ENCODE measurements around the gene COX17. TPM values are rescaled to one million over a fixed set of nuclear protein-coding genes. Genes with fewer than 3 reads are reported as not detected.
"Not testable (repeated sequence)": the region's sequence is repeated elsewhere in the genome, so short reads cannot be mapped to it uniquely, and the experiment has no call there.

The COX17 gene, protein sequence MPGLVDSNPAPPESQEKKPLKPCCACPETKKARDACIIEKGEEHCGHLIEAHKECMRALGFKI
- 31.0 TPM for total RNA-seq

DNA sequence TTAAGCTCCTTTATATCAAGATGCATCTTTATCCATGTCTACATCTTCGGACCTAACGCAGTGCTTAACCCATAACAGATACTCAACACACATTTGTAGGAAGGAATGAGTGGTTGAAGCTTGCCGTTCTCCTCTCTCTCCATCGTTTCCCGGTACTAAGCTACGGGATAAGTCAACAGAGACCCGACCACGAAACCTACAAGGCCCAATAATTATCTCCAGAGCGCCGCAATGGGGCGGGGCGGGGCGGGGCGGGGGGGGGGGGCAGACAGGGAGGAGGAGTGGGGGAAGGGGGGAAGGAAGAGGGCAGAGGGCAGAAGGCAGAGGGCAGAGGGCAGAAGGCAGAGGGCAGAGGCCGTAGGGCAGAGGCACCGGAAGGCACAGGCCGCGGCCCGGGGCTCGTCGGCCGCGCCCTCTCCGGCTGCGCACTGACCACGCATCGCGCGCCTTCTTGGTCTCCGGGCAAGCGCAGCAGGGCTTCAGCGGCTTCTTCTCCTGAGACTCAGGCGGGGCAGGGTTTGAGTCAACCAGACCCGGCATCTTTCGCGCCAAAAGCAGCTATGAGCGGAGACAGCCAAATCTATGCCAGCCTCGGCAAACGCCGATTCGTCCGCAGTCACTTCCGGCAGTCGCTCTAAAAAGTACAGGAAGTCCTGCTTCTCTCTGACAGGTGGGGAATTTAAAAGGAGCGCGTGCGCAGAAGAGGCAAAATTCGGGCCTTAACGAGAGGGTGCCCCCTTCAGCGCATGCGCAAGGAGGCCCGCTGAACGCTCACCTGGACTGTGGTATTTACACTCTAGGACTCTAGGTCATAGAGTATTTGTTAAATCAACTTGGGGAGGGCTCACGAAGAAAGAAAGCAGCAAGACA lies at the start of gene COX17:
COX17 (minus strand) TSS at position 636 of the 870 bp plus-strand sequence; CDS start at position 540, 96 bp downstream.
- ATAC-seq = peak; percentile 97
- DNase-seq (ENCODE audit: low spot score) = peak; percentile 99

DNA sequence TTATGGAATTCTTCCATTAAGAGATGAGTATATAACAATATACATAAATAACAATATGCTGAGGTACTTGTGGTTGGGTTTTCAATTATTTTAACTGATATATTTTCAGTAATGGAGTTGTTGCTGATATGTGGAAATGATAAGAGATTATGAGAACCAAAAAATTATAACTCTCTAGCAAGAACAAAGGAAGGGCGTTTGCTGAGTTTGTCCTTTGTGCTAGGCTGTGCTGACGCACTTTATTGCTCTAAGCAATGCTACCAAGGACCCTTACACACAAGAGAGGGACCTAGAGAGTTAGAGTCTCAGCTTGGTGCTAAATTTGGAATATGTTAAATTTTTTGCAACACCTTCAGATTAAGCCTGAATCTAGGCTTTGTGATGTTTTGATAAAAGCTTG lies 49.7 kb upstream of the COX17 start:
- ATAC-seq (no peak), DNase-seq (ENCODE audit: low spot score) (no peak)

DNA sequence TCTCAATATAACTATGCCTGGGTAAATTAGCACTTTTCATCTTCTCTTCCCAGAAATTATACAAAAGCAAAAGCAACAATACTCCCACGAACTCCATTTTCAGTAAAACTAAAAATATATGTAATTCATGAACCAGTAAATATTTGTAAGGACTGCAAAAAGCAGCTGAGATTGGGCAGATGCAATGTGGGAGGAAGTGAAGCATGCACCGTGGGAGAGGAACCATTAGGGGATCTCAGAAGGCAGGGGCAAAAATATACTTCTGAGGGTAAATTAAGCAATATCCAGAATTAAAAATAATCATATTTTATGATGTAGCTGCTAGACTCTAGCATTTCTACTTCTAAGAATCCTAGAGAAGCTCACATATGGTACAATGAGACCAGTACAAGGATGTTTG lies 45.8 kb upstream of the COX17 start:
- ATAC-seq (no peak), DNase-seq (ENCODE audit: low spot score) (no peak)

DNA sequence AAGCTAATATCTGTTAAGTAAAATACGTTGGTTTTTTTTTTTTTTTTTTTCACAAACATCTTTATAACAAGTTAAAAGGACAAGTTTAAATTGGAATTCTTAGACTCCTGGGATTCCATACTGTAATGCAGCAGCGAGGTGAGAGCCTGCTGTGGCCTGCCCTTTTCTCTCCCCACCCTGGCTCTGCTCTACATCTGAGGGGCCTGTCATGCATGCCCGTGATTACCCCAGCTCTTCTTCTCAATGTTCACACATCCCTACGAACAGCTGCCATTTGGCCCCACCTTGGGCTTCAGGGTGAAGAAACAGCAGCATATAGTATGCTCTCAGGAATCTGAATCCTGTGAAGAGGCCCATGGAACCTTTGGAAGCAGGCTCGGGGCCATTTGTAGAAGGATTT lies 40.3 kb upstream of the COX17 start:
- no peak for DNase-seq (ENCODE audit: low spot score)
- no peak for ATAC-seq

DNA sequence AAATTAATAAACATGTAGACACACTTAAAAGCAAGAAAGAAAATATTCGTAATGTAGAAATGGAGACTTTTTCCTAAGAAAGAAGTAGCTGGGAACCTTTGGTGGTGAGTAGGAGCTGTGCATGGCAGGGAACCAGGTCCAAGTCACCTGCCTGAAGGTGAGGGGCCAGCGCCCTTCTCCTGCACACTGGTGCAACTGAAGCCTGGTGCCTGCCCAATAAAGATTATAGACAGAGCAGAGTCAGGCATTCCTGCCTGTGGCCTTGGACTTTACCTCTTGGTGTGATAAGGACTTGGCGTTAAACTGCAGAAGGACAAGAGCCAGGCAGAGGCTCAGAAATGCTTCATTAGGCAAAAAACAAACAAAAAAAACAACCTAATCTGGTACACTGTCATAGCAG lies 39.8 kb upstream of the COX17 start:
- ATAC-seq (peak; percentile 95), DNase-seq (ENCODE audit: low spot score) (peak; percentile 89)

DNA sequence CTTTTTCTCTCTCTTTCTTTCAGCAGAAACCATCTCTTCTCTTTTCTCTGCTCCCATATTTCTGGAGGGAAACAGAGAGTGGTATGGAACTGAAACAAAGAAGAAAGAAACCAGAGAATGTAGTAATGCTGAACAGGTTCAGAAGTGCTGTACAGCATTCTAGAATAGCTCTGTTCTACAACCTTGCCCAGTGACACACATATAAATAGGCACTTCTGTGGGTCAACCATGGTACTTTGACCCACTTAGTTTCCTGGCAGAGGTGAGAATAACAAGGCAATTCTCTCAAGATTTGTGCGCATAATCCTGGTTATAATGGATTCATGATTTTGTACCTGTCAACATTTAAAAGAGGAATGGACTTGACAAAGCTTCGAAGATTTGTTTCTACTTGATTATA lies 37.9 kb upstream of the COX17 start:
- peak; percentile 78 for ATAC-seq
- no peak for DNase-seq (ENCODE audit: low spot score)

DNA sequence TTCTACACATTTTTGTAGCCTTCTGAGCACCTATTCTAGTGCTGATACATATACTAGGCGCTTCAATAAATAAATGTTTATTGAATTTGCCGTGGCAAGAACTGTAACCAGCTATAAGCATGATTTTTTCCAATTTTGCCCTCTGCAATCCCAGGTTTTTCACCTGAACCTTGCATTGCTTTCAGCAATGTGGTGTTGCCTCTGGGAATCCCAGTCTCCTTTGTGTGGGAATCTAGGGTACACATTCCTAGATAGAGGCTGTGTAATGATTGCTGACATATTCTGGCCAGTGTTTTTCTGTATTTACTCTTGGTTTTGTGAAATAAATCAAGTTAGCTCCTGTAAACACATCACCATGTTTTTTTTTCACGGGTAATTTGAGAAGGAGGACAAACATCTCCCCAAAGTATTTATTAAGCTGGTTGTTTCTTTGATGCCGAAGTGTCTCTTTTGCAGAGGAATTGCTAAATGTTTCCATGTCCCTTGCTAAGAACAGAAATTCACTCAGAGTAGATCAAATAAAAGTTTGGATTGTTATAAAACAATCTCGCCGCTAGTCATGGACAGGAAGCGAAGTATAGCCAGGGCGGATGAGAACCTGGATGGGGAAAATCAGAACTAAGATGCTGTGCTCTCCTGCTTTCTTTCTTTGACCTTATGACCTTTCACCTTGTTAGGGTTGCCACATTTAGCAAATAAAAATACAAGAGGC lies 26.8 kb upstream of the COX17 start:
- ATAC-seq (peak; percentile 15), DNase-seq (ENCODE audit: low spot score) (no peak)

DNA sequence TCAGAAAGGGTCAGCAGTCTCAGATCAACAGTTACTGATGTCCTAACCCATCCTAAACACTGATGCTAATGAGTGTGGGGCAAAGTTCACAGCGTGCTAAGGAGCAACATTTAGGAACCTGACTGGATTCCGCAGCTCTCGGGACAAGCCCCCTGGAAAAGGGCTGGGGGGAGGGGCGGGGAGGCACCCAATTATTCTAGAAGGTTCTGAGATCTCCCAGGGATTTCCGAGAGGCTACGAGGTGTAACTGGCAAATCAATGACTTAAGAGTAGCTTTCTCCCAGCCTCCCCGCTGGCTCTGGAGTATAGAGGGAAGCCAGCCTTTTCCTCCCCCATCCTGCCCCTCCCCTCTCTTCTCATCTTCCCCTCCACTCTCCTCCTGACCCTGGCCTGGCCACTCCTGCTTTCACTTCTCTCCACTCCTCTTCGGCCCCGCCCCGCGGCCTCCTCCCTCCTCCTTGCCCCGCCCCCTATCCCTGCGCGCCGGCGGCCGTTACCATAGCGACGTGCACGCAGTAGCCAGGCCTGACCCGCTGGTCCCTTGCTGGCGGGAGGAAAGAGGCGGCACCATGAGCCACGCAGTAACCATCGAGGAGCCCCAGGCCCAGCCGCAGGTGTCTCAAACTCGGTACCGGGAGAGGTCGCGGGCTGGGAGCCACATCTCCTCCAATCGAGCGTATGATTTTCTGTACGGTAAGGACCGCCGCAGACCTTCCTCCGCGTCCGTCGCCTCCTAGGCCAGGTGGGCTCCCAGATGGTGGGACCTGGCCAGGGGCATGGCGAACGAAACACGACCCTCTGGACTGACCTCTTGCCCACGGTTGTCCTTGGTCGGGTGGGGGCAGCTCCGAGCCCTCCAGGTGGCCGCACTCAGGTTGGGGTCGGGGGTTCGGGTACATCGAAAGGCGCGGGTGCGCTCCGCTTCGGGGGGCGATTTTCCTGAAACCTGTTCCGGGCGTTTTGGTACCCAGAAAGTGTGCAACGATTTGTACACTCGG lies 25.6 kb upstream of the COX17 start, which contains the start of gene CFAP91:
CFAP91 (plus strand) TSS at position 493 of the 998 bp plus-strand sequence; CDS start at position 570, 77 bp downstream.
- ATAC-seq (peak; percentile 98), DNase-seq (ENCODE audit: low spot score) (peak; percentile 96)

DNA sequence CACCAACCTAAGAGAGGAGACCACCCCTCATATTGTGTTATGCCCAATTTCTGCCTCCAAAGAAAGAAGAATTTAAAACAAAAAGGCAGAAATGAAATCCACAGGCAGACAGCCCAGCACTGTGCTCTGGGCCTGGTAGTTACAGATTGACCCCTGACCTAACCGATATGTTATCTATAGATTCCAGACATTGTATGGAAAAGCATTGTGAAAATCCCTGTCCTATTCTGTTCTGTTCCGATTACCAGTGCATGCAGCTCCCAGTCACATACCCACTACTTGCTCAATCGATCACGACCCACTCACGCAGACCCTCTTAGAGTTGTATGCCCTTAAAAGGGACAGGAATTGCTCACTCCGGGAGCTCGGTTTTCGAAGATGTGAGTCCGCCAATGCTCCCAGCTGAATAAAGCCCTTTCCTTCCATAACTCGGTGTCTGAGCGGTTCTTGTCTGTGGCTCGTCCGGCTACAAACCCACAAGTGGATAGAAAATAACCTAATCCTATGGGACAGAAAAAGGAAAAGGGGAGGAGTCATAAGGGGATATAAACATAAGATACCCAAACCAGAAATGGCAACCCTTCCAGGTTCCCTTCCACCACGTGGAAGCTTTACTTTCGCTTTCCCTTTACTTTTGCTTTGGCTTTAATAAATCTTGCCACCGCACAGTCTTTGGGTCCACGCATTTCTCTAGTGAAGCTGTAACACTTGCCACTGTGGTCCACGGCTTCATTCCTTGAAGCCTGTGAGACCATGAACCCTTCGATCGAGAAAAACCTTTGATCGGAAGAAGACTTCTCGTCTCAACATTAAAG lies 23.9 kb upstream of the COX17 start:
- ATAC-seq = peak; percentile 14

DNA sequence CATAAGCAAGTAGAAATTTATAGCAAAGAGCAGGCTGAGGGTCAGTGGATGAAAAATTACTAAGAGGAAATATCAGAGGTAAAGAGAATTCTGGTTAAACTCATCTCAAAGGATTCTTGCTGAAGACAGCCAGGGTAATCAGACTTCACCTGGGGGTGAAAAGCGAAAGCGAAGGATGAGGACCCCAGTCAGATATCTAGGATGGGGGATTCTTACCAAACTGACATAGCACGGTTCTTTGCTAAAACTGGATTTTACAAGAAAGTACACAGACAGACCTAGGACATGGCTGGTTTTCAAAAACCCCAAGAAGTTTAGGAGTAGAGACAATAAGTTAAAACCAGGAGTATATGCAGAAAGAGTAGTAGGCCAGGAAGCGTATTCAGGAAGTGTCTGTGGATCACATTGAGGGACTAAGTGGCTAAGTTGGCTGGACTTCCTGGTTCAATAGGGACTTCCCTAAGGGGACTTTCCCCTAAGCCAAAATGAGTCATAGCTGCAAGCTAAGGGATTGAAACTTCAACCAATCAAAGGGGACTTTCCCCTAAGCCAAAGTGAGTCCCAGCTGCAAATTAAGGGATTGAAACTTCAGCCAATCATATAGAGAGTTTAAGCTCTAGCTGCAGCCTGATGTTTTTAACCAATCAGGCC lies 23.2 kb upstream of the COX17 start:
- ATAC-seq = no peak
- DNase-seq (ENCODE audit: low spot score) = no peak

More for the DNA sequence above, 23.9 kb upstream of the COX17 start:
- DNase-seq (ENCODE audit: low spot score) = no peak

DNA sequence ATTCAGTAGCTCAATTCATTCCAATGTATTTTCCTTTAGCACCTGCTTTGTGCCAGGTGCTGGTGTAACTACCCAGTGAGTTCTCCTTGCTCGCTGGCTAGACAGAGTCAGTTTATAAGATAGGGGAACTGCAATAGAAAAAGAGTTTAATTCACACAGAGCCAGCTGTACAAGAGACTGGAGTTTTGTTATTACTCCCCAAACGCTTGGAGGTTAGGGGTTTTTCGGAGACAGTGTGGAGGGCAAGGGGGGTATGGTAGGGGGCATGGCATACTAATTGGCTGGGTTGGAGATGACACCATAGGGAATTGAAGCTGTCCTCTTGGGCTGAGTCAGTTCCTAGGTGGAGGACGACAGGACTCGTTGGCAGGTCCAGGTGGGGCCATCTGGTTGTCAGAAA lies 20.2 kb upstream of the COX17 start:
- no peak for ATAC-seq

DNA sequence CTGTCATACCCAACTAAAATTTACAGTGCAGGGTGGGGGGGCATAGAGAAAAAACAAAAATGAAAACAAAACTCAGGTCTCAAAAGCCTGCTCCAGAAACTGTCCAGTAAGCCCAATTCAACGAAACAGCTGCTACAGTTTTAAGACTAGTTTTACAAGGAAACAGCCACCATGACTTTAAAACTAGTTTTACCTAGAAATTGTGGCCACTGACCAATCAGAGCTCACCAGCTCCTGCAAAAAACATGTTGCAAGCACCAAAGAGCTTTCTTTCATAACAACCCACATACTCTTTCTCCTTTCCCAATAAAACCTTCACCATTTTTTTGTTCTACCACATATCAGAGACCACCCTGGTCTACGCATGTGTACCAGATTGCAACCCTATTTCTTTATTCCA lies 18.3 kb upstream of the COX17 start:
- ATAC-seq = no peak

More for the DNA sequence above, 20.2 kb upstream of the COX17 start:
- no peak for DNase-seq (ENCODE audit: low spot score)

DNA sequence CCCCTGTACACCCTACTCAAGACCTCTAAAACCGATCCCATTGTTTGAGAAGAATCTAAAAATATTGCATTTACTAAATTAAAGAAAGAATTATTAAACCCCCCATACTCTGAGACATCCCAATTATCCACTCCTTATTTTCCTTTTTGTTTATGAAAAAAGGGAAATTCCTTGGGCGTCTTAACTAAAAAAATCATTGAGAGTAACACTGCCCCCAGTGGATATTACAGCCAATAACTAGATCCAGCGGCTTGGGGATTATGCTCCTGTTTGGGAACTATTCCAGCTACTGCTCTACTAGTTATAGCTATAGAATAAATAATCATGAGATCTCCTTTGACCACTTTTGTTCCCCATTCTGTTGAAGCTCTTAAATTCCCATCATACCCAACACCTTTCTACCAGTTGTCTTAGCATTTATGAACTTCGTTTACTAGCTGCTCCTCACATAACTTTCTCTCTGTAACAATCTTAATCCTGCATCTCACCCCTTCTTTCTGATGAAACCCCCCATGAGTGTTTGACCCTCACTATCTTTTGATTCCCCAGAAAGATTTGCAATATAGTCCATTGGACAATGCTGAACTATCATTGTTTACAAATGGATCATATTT lies 12.9 kb upstream of the COX17 start:
- peak; percentile 81 for ATAC-seq
- no peak for DNase-seq (ENCODE audit: low spot score)

More for the DNA sequence above, 18.3 kb upstream of the COX17 start:
- no peak for DNase-seq (ENCODE audit: low spot score)

DNA sequence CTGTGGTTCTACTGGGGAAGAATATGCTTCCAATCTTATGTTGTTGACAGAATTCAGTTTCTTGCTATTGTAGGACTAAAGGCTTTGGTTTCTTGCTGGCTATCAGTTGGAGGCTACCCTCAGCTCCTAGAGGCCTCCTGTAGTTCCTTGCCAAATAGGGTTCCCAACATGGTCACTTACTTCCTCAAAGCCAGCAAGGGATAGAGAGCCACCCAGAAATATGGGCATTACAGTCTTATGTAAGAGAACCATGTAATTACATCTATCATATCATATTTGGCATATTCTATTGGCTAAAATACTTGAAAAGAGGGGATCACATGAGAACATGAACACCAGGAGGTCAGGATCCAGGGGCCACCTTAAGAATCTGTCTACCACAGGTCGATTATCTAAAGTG lies 6.2 kb upstream of the COX17 start:
- no peak for DNase-seq (ENCODE audit: low spot score)

DNA sequence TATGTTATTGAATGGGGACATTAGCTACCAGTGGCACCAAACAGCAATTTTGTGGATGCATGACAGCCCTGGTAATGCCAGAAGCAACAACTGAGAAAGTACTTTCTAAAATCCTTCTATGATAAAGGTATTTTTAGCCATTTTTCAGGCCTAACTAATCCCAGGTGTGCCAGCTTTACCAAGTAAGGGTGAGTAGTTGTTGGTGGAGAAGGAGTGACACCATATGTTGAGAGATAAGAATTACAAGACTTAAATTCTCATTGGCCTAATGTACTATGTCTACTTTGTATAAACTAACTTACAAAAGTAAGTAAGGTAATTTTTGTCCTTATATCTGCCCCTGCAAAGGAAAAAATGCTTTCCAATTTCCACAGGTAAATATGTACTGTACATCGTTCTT lies 4.1 kb upstream of the COX17 start:
- no peak for DNase-seq (ENCODE audit: low spot score)
- peak; percentile 15 for ATAC-seq

More for the DNA sequence above, 6.2 kb upstream of the COX17 start:
- ATAC-seq = no peak

DNA sequence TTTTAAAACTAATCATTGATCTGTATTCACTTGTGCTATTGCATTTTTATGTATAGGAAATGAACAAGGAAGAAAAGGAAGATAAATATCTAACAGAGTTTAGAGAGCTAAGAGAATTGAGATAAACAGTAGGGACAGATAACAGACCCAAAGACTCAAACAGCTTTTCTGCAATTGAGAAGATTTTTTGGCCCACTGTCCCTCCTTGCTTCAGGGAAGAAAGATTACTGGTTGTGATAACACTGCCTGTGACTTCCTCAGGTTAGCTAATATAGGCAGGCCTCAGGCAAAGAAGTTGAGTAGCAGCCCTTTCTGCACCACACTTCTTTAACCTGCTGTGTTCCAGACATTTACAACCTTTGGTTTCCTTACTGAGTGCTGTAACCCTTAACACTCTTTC lies 2.7 kb upstream of the COX17 start:
- DNase-seq (ENCODE audit: low spot score) (no peak), ATAC-seq (no peak)

DNA sequence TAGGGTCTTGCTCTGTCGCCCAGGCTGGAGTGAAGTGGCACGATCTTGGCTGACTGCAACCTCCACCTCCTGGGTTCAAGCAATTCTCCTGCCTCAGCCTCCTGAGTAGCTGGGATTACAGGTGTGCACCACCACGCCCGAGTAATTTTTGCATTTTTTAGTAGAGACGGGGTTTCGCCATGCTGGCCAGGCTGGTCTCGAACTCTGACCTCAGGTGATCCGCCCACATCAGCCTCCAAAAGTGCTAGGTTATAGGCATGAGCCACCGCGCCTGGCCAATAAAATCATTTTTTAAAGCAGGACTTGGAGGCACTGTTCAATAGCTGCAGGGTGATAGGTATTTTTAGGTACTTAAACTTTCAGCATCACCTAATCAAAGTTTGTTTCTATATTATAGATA lies 1.0 kb upstream of the COX17 start:
- not testable (repeated sequence) for ATAC-seq; DNase-seq (ENCODE audit: low spot score)

DNA sequence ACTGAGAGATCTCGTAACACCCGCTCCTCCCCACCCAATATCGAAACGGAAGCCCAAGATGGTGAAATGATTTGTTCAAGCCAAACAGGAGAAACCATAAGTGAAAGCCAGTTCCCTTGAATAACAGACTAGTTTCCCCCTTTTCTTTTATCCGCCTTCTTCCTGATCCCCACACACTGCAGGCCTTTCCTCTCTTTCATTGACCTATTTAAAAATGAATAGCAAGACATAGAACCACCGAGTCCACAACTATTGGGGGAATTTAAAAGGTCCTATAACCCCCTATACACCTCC lies 382 bp upstream of the COX17 start:
- ATAC-seq (no peak), DNase-seq (ENCODE audit: low spot score) (no peak)

DNA sequence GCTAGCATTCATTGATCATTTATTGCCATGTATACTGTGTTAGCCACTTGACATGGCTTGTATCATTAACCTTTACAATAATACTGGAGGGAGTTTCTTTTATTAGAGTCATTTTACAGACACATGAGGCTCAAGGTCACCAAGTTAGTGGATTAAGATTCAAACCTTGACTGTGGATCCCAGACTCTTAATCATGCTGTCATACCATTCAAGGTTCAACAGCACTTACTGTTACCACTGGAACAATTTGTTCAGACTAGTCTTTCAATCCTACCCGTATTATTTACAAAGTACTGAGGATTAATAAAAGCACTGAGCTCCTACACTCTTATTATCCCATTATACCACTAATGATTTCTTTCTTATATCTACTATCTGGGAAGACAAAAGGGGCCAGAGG lies 1.2 kb downstream of the COX17 start:
- DNase-seq (ENCODE audit: low spot score) (no peak), ATAC-seq (no peak)

Data from left lobe of liver (tissue), 2 donors.